AG04449 (cell line): Measurements from ENCODE around the gene OMA1.
A peak's percentile ranks its signal among the peaks of the same experiment; 100 is the strongest.

ENCODE experiments used
- CTCF ChIA-PET: fragments of 350-600 bp; formaldehyde crosslinking; extraction: SDS; loops from one replicate; lab custom pipeline; 2021; ENCODE audit warnings: antibody characterized with exemption; lab: Yijun Ruan, JAX
- POLR2A ChIA-PET: fragments of 400-600, 350-600 bp; formaldehyde crosslinking; extraction: SDS; loops from one replicate; lab custom pipeline; 2020; ENCODE audit warnings: antibody characterized with exemption, inconsistent platforms; lab: Yijun Ruan, JAX
- DNase-seq: peaks from one replicate; pipeline ENCODE4 v3.0.0-alpha.2; 2010; ENCODE audit warnings: low read depth, low spot score
- H3K4me3 ChIP-seq: 2 replicates; pipeline ENCODE4 v1.5.1; 2011; ENCODE audit warnings: low read depth, mild to moderate bottlenecking, control low read depth, low read length
- TF ChIP-seq, protein P1 (sequence below): IDR thresholded peaks from one replicate; pipeline ENCODE4 v1.5.1; 2011; ENCODE audit warnings: mild to moderate bottlenecking, moderate library complexity, low read length, control low read depth, inconsistent platforms; ENCODE audit not compliant: insufficient read depth; ENCODE audit errors: missing control alignments

The OMA1 gene

DNA sequence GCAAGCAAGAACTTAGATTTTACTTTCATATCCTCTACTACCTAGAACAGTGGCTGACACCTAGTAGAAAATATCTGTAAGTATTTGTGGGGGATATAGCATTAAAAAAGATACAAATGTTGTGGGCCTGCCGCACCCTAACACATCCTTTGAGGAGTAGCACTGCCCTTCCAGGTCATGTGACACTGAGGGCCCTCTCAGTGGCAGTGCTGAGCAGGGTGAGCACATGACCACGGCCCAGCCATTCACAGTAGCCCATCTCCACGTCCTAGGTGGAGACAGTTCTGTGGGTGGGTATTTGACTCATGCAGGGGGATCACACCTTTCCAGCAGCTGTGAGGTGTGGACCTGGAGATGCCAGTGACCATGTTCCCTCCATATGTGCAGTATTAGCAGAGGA lies 108.9 kb downstream of the OMA1 start:
- TF ChIP-seq, protein P1, sequence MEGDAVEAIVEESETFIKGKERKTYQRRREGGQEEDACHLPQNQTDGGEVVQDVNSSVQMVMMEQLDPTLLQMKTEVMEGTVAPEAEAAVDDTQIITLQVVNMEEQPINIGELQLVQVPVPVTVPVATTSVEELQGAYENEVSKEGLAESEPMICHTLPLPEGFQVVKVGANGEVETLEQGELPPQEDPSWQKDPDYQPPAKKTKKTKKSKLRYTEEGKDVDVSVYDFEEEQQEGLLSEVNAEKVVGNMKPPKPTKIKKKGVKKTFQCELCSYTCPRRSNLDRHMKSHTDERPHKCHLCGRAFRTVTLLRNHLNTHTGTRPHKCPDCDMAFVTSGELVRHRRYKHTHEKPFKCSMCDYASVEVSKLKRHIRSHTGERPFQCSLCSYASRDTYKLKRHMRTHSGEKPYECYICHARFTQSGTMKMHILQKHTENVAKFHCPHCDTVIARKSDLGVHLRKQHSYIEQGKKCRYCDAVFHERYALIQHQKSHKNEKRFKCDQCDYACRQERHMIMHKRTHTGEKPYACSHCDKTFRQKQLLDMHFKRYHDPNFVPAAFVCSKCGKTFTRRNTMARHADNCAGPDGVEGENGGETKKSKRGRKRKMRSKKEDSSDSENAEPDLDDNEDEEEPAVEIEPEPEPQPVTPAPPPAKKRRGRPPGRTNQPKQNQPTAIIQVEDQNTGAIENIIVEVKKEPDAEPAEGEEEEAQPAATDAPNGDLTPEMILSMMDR: no peak
- ChIA-PET CTCF (no interaction called here), POLR2A (no interaction called here)
- no peak for DNase-seq
- H3K4me3 ChIP-seq: no peak overlapping the region

DNA sequence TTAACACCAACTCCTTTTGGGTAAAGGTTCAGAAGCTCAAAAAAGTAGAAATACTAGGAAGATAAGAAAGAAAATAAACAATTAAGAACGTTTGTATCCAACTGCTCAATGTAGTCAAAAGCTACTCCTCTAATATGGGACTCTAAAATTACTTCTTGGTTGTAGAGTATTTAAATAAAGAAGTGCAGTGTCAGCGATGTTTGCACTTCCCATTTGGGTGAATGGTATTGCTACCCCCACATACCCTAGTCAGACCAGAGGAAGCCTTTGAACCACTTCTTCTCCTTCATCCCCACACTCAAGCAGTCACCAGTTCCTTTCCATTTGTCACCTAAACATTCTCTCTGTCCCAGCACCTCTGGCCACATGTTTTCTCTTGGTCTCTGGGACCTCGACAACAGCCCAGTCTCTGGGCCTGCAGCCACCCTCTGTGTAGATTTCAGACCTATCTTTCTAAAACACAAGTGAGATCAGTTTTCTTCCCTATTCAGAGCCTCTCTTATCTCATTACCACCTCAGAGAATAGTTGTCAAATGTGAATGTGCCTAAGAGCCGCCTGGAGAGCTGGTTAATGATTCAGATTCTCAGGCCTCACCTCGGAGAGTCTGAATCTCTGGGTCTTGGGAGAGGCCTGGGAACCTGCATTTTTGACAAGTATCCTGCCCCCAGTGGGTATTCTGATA lies 109.8 kb downstream of the OMA1 start:
- ChIA-PET POLR2A (no interaction called here), CTCF (no interaction called here)
- TF ChIP-seq, protein P1: no peak
- no peak overlapping the region for H3K4me3 ChIP-seq
- DNase-seq: no peak

DNA sequence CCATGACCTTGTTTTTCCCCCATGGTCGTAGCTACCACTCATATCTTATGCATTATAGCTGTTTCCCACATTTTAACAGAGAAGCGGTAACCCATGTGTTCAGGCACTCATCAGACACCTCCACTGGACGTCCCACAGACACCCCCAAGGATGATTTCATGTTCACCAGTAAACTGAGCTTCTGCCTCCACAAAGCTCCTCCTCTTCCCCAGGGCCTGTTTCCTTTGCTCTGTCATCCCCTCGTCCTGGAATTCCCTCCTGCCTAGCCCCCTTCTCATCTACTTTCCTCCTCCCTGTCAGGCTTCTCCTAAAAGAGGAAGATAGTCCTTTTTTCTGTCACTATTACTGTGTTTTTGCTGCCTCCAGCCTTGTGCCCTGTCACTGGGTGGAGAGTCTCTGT lies 111.2 kb downstream of the OMA1 start:
- POLR2A ChIA-PET: no interaction called here
- CTCF ChIA-PET: interaction anchor here (1.1 to 2.0 kb wide), 2 partner anchors 18 to 80 kb away, joined by 3 to 4 read pairs; no protein-coding TSS in a partner anchor

DNA sequence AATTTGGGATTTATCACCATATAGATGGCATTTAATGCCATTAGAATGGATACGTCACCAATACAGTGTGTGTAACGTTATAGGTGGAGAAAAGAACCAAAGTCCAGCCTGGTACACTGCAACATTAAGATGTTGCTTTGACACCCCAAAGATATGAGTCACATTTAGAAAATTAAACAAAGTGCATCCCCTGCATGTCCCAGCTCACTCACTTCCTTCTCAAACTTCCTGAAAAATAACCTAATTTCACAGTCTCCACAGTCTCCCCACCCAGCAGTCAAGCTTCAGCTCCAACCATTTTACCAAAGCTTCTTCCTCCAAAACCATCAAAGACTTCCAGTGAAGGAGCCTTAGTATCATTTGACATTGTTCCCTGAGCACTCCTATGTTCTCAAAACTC lies 111.9 kb downstream of the OMA1 start:
- TF ChIP-seq, protein P1: no peak
- H3K4me3 ChIP-seq: no peak overlapping the region
- POLR2A ChIA-PET: no interaction called here
- CTCF ChIA-PET: interaction anchor here (2.0 kb wide), 1 partner anchor 81 kb away, joined by 4 read pairs; no protein-coding TSS in a partner anchor
- DNase-seq: no peak

More for the DNA sequence above, 111.2 kb downstream of the OMA1 start:
- H3K4me3 ChIP-seq: no peak overlapping the region
- TF ChIP-seq, protein P1: no peak
- DNase-seq: no peak

DNA sequence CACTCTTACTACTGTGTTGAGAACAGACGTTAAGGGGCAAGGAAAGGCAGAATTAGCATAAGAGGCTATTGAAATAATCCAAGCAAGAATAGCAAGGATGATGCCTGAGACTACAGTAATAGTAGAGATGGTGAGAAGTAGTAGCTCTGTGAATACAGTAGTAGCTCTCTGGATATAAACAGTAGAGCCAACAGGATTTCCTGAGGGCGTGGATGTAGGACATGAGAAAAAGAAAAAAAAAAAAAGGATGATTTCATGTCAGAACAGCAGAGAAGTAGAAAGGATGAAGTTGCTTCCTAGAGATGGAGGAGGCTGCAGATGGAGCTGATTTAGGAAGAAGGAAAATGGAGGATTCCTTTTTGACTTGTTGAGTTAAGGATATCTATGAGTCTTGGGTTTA lies 112.3 kb downstream of the OMA1 start:
- TF ChIP-seq, protein P1: no peak
- no peak overlapping the region for H3K4me3 ChIP-seq
- ChIA-PET POLR2A (no interaction called here), CTCF (interaction anchor here (2.0 kb wide), 1 partner anchor 81 kb away, joined by 4 read pairs; no protein-coding TSS in a partner anchor)
- DNase-seq: no peak

DNA sequence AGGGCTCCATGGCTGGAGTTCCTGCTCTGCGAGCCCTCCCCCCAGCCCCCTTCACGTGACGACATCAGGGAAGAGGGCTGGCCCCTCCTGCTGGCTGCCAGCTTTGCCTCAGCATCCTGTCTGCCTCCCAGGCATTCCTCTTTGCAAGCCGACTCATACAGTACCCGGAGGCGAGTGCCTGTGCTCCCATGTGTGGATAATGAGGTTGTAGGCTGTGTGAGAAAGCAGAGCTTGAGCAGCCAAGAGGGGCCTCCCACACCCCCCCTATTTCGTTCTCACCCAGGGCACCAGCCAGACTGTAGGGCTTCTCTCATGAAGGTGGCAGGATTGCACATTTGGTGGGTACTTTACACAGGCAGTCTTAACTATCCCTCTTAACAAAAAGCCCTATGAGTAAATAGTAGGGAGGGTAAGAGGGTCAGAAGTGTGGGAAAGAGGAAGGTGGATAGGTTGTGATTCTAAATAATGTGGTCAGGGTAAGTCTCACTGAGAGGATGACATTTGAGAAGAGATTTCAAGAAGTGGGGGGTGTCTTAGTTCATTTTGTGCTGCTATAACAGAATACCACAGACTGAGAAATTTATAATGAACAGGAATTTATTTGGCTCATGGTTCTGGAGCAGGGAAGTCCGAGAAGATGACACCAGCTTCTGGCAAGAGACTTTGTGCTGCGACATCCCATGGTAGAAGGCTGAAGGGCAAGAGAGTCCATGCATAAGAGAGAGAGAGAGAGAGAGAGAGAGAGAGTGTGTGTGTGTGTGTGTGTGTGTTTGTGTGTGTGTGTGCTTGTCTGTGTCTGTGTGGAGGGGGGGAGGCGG lies 113.5 kb downstream of the OMA1 start:
- peak; percentile 68 for DNase-seq
- POLR2A ChIA-PET: interaction anchor here (0.7 kb wide), 1 partner anchor 43 kb away, joined by 3 read pairs; no protein-coding TSS in a partner anchor
- TF ChIP-seq, protein P1: peak; percentile 33
- H3K4me3 ChIP-seq: no peak overlapping the region
- CTCF ChIA-PET: interaction anchor here (0.8 to 1.9 kb wide), 4 partner anchors 9 to 83 kb away, joined by 3 to 10 read pairs (median 4); no protein-coding TSS in a partner anchor
